Measurements from ENCODE around the gene SLC12A9.

The SLC12A9 gene

DNA sequence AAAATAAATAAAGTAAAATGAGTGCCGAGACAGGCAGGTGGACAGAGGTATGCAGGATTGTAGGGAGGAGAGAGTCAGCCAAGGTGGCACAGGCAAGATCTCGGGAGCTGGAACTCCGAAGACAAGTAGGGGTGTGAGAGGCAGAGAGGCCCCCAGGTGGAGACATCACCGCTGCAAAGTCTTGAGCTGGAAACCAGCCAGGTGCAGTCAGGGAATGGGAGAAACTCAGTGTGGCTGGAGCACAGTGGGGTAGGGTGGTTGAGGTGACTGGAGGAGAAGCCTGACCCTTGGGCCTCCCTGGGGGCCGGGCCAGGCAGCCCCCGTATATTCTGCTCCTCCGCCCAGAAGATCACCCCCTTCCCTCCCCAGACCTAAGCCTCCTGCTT is 29.4 kb upstream of the SLC12A9 start:
- Histone ChIP-seq H3K27me3 (ENCODE audit: control insufficient read depth in 1 of 2, insufficient read depth in 1 of 2, low read length in 2 of 2) (no peaks in the 10 kb centered on the region), H3K23ac (ENCODE audit: low read length in 2 of 2) (no peak overlapping the region), H3K4ac (ENCODE audit: low read depth in 1 of 2, low read length in 2 of 2) (no peak overlapping the region), H2BK120ac (ENCODE audit: low read depth, low read length) (no peak overlapping the region), H3K9me3 (ENCODE audit: control insufficient read depth, low read length) (no peaks in the 10 kb centered on the region), H2AK5ac (ENCODE audit: low read length, severe bottlenecking) (no peak overlapping the region), H3K27ac (ENCODE audit: low read length, poor library complexity, severe bottlenecking) (no peak overlapping the region), H3K79me1 (replicated peaks; ENCODE audit: low read length, poor library complexity, severe bottlenecking) (peaks cover 46% of the 10 kb centered on the region), H3K18ac (ENCODE audit: low read depth in 1 of 2, low read length in 2 of 2) (no peak overlapping the region), H4K91ac (ENCODE audit: low read length) (no peak overlapping the region), H3K4me2 (ENCODE audit: low read length, poor library complexity, severe bottlenecking) (no peak overlapping the region), H2AFZ (ENCODE audit: low read depth, low read length) (no peak overlapping the region), H3K36me3 (ENCODE audit: control insufficient read depth in 1 of 2, insufficient read depth in 2 of 2, low read depth in 1 of 2, low read length in 2 of 2) (peaks cover 29 to 65% of the 10 kb centered on the region in 2 experiments), H2BK15ac (ENCODE audit: low read depth, poor library complexity, severe bottlenecking) (no peak overlapping the region), H3K9ac (ENCODE audit: low read length) (no peak overlapping the region), H3K14ac (ENCODE audit: low read length in 2 of 2) (no peak overlapping the region), H2BK5ac (ENCODE audit: low read depth, low read length, poor library complexity, severe bottlenecking) (no peak overlapping the region), H2BK12ac (ENCODE audit: low read length in 2 of 2) (no peak overlapping the region), H3K4me3 (ENCODE audit: insufficient read depth in 1 of 2, low read depth in 1 of 2, low read length in 2 of 2) (no peak overlapping the region), H4K8ac (ENCODE audit: low read length) (no peak overlapping the region), H3K4me1 (ENCODE audit: control insufficient read depth, insufficient read depth, low read depth, low read length) (peaks cover 21% of the 10 kb centered on the region)
- 94% methylated on average over 7 of the region's 7 CpGs for WGBS
- no peak for DNase-seq

DNA sequence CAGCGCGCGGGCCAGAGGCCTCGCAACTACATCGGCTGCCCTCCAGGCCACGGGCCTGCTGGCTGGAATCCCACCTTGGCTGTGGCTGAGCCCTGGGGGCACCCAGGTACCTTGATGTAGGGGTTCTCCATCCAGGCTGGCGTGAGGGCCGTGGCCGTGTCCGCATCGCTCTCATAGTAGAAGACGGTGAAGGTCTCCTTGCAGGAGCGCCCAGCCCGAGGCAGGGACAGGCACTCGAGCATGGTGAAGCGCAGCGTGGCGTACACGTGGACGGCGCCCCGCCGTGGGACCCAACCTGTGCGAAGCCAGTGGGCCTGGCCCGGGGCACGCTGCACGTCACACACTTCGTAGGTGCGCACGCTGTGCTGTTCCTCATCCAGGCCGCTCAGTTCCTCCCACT is 29.0 kb upstream of the SLC12A9 start:
- no peak overlapping the region for H4K8ac ChIP-seq (ENCODE audit: low read length)
- no peak overlapping the region for H3K4ac ChIP-seq (ENCODE audit: low read depth in 1 of 2, low read length in 2 of 2)
- no peak overlapping the region for H3K4me2 ChIP-seq (ENCODE audit: low read length, poor library complexity, severe bottlenecking)
- peaks cover 25 to 61% of the 10 kb centered on the region in 2 experiments for H3K36me3 ChIP-seq (ENCODE audit: control insufficient read depth in 1 of 2, insufficient read depth in 2 of 2, low read depth in 1 of 2, low read length in 2 of 2)
- peaks cover 42% of the 10 kb centered on the region for H3K79me1 ChIP-seq (replicated peaks; ENCODE audit: low read length, poor library complexity, severe bottlenecking)
- no peak overlapping the region for H2AK5ac ChIP-seq (ENCODE audit: low read length, severe bottlenecking)
- H2BK120ac ChIP-seq (ENCODE audit: low read depth, low read length): no peak overlapping the region
- no peak overlapping the region for H2BK15ac ChIP-seq (ENCODE audit: low read depth, poor library complexity, severe bottlenecking)
- no peak overlapping the region for H3K9ac ChIP-seq (ENCODE audit: low read length)
- no peak overlapping the region for H3K23ac ChIP-seq (ENCODE audit: low read length in 2 of 2)
- H3K18ac ChIP-seq (ENCODE audit: low read depth in 1 of 2, low read length in 2 of 2): no peak overlapping the region
- peaks cover 0 to 2% of the 10 kb centered on the region in 2 experiments for H3K27me3 ChIP-seq (ENCODE audit: control insufficient read depth in 1 of 2, insufficient read depth in 1 of 2, low read length in 2 of 2)
- H2BK12ac ChIP-seq (ENCODE audit: low read length in 2 of 2): no peak overlapping the region
- DNase-seq: no peak
- WGBS: 97% methylated on average over 31 of the region's 31 CpGs
- H3K14ac ChIP-seq (ENCODE audit: low read length in 2 of 2): no peak overlapping the region
- no peak overlapping the region for H4K91ac ChIP-seq (ENCODE audit: low read length)
- H3K4me1 ChIP-seq (ENCODE audit: control insufficient read depth, insufficient read depth, low read depth, low read length): peaks cover 20% of the 10 kb centered on the region
- H2BK5ac ChIP-seq (ENCODE audit: low read depth, low read length, poor library complexity, severe bottlenecking): no peak overlapping the region
- no peak overlapping the region for H2AFZ ChIP-seq (ENCODE audit: low read depth, low read length)
- no peak overlapping the region for H3K27ac ChIP-seq (ENCODE audit: low read length, poor library complexity, severe bottlenecking)
- H3K4me3 ChIP-seq (ENCODE audit: insufficient read depth in 1 of 2, low read depth in 1 of 2, low read length in 2 of 2): no peak overlapping the region
- H3K9me3 ChIP-seq (ENCODE audit: control insufficient read depth, low read length): no peaks in the 10 kb centered on the region

DNA sequence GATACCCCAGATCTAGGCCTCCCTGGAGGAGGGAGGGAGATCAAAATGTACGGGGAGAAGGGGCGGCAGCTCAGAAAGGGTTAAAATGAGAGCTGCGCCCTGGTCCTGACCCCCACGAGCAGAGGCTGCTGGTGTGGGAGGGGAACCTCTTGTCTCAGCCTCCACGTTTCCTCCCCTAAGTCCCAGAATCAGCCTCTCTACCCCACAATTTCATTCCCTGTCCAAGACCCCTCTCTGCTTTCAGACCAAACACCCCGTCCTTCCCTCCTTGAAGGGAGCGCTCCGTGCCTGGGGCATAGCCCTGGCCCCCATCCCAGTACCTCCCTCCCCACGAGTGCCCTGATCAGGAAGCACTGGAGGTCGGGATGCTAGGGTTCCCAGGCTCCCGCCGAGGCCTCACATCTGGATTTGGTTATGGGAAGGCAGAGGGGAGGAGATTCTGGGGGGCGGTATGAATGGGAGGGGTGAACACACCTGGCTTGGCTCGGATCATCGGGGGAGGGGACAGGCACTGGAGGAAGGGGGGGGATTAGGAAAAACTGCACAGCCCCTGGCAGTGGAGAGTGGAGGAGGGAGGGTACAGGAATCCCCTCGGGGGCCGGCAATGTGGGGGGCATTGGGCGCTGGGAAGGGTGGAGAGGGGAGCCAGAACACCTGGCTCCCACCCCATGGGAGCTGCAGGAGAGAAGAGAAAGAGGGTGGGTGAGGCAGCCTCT is 27.9 kb upstream of the SLC12A9 start:
- Histone ChIP-seq H3K4me3 (ENCODE audit: insufficient read depth in 1 of 2, low read depth in 1 of 2, low read length in 2 of 2) (peak overlapping the region; percentile 35 to 84), H2AK5ac (ENCODE audit: low read length, severe bottlenecking) (no peak overlapping the region), H2BK15ac (ENCODE audit: low read depth, poor library complexity, severe bottlenecking) (no peak overlapping the region), H3K9me3 (ENCODE audit: control insufficient read depth, low read length) (no peaks in the 10 kb centered on the region), H3K79me1 (replicated peaks; ENCODE audit: low read length, poor library complexity, severe bottlenecking) (peaks cover 36% of the 10 kb centered on the region), H3K27me3 (ENCODE audit: control insufficient read depth in 1 of 2, insufficient read depth in 1 of 2, low read length in 2 of 2) (peaks cover 0 to 5% of the 10 kb centered on the region in 2 experiments), H4K91ac (ENCODE audit: low read length) (no peak overlapping the region), H3K23ac (ENCODE audit: low read length in 2 of 2) (no peak overlapping the region), H3K4me2 (ENCODE audit: low read length, poor library complexity, severe bottlenecking) (peak overlapping the region; percentile 92), H2AFZ (ENCODE audit: low read depth, low read length) (no peak overlapping the region), H3K27ac (ENCODE audit: low read length, poor library complexity, severe bottlenecking) (no peak overlapping the region), H2BK120ac (ENCODE audit: low read depth, low read length) (no peak overlapping the region), H3K14ac (ENCODE audit: low read length in 2 of 2) (no peak overlapping the region), H2BK5ac (ENCODE audit: low read depth, low read length, poor library complexity, severe bottlenecking) (no peak overlapping the region), H3K4ac (ENCODE audit: low read depth in 1 of 2, low read length in 2 of 2) (no peak overlapping the region), H3K9ac (ENCODE audit: low read length) (peak overlapping the region; percentile 81), H3K18ac (ENCODE audit: low read depth in 1 of 2, low read length in 2 of 2) (no peak overlapping the region), H2BK12ac (ENCODE audit: low read length in 2 of 2) (no peak overlapping the region), H4K8ac (ENCODE audit: low read length) (peak overlapping the region; percentile 20), H3K4me1 (ENCODE audit: control insufficient read depth, insufficient read depth, low read depth, low read length) (peaks cover 22% of the 10 kb centered on the region), H3K36me3 (ENCODE audit: control insufficient read depth in 1 of 2, insufficient read depth in 2 of 2, low read depth in 1 of 2, low read length in 2 of 2) (peaks cover 21 to 50% of the 10 kb centered on the region in 2 experiments)
- WGBS: 73% methylated on average over 15 of the region's 18 CpGs
- DNase-seq: no peak

DNA sequence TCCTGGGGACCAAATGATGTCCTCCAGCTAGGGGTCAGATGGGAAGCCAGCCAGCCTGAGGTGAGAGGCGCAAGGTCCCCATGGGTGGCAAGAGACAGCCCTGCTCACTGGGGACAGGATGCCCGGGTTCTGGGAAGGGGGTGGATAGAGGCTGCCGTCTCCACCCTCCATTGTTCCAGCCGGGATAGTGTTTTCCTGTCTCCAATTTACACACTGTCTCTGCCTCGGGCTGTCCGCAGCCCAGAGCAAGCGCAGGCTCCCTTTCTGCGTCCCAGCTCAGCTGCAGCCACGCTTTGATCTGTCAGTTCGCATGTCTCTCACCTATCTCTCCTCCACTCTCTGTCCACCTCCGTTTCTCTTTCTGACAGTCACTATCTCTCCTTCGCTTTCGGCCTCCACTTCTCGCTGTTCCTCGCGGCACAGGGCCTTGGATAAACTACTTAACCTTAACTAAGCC is 27.3 kb upstream of the SLC12A9 start:
- Histone ChIP-seq H3K79me1 (replicated peaks; ENCODE audit: low read length, poor library complexity, severe bottlenecking) (peaks cover 30% of the 10 kb centered on the region), H3K9ac (ENCODE audit: low read length) (peak overlapping the region; percentile 81), H3K4me2 (ENCODE audit: low read length, poor library complexity, severe bottlenecking) (peak overlapping the region; percentile 92), H2AFZ (ENCODE audit: low read depth, low read length) (no peak overlapping the region), H3K9me3 (ENCODE audit: control insufficient read depth, low read length) (no peaks in the 10 kb centered on the region), H2BK12ac (ENCODE audit: low read length in 2 of 2) (no peak overlapping the region), H2BK15ac (ENCODE audit: low read depth, poor library complexity, severe bottlenecking) (no peak overlapping the region), H3K4ac (ENCODE audit: low read depth in 1 of 2, low read length in 2 of 2) (peak overlapping the region in 1 of 2 experiments; percentile 57), H2BK5ac (ENCODE audit: low read depth, low read length, poor library complexity, severe bottlenecking) (no peak overlapping the region), H3K4me1 (ENCODE audit: control insufficient read depth, insufficient read depth, low read depth, low read length) (peaks cover 22% of the 10 kb centered on the region), H3K4me3 (ENCODE audit: insufficient read depth in 1 of 2, low read depth in 1 of 2, low read length in 2 of 2) (peak overlapping the region; percentile 35 to 84), H3K27me3 (ENCODE audit: control insufficient read depth in 1 of 2, insufficient read depth in 1 of 2, low read length in 2 of 2) (peaks cover 0 to 5% of the 10 kb centered on the region in 2 experiments), H3K14ac (ENCODE audit: low read length in 2 of 2) (no peak overlapping the region), H4K91ac (ENCODE audit: low read length) (no peak overlapping the region), H2BK120ac (ENCODE audit: low read depth, low read length) (no peak overlapping the region), H3K27ac (ENCODE audit: low read length, poor library complexity, severe bottlenecking) (no peak overlapping the region), H3K36me3 (ENCODE audit: control insufficient read depth in 1 of 2, insufficient read depth in 2 of 2, low read depth in 1 of 2, low read length in 2 of 2) (peaks cover 15 to 44% of the 10 kb centered on the region in 2 experiments), H4K8ac (ENCODE audit: low read length) (no peak overlapping the region), H3K23ac (ENCODE audit: low read length in 2 of 2) (peak overlapping the region in 1 of 2 experiments; percentile 83), H2AK5ac (ENCODE audit: low read length, severe bottlenecking) (no peak overlapping the region), H3K18ac (ENCODE audit: low read depth in 1 of 2, low read length in 2 of 2) (peak overlapping the region in 1 of 2 experiments; percentile 13)
- DNase-seq: no peak
- WGBS: 19% methylated on average over 15 of the region's 16 CpGs
